Measurements from ENCODE around the gene SUSD4.

The SUSD4 gene

DNA sequence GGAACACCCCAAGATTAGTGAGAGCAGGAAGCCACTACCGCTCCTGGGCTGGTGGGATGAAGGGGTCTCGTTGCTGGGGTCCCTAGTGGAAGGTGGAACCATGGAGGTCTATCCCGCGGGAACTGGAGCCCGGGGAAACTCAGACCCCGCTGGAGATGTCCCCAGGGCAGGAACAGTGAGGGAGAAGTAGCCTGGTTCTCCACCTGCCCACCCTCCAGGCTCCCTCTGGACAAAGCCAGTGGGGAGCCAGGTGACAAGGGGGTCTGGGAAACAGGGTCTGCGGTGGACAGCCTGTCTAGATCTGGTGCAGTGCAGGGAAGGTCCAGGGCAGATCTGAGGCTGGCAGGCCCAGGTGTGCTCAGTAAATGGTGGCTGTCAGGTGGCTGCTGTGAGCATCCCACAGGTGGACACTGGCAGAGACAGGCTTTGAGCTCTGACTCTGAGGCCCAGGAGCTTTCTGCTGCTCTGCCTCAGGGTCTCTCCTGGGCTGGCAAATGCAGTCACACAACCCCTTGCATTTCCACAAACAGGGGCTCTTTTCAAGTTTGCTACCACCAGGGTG, 132.9 kb downstream of the SUSD4 start:
- no peaks in the 10 kb centered on the region for H3K9me2 ChIP-seq (replicated peaks; ENCODE audit: low read depth, low read length)
- H3K9me3 ChIP-seq (ENCODE audit: insufficient read depth, low read depth, low read length): no peaks in the 10 kb centered on the region
- H3F3A ChIP-seq (ENCODE audit: low read depth): no peaks in the 10 kb centered on the region
- TF ChIP-seq EZH2phosphoT487 (IDR thresholded peaks at IDR 0.05; ENCODE audit: borderline replicate concordance): no peak
- TF ChIP-seq, protein P1, sequence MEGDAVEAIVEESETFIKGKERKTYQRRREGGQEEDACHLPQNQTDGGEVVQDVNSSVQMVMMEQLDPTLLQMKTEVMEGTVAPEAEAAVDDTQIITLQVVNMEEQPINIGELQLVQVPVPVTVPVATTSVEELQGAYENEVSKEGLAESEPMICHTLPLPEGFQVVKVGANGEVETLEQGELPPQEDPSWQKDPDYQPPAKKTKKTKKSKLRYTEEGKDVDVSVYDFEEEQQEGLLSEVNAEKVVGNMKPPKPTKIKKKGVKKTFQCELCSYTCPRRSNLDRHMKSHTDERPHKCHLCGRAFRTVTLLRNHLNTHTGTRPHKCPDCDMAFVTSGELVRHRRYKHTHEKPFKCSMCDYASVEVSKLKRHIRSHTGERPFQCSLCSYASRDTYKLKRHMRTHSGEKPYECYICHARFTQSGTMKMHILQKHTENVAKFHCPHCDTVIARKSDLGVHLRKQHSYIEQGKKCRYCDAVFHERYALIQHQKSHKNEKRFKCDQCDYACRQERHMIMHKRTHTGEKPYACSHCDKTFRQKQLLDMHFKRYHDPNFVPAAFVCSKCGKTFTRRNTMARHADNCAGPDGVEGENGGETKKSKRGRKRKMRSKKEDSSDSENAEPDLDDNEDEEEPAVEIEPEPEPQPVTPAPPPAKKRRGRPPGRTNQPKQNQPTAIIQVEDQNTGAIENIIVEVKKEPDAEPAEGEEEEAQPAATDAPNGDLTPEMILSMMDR (conservative IDR thresholded peaks at IDR 0.05; ENCODE audit: low read length): no peak
- no peaks in the 10 kb centered on the region for H3K36me3 ChIP-seq (ENCODE audit: insufficient read depth, low read length)
- no peaks in the 10 kb centered on the region for H3K27me3 ChIP-seq (ENCODE audit: insufficient read depth, low read length, poor library complexity, severe bottlenecking)
- H4K20me1 ChIP-seq (ENCODE audit: insufficient read depth, low read length, poor library complexity, severe bottlenecking): no peaks in the 10 kb centered on the region
- no peak overlapping the region for H3K4me3 ChIP-seq (ENCODE audit: low read length, poor library complexity, severe bottlenecking)
- peaks cover 9% of the 10 kb centered on the region for H3K4me1 ChIP-seq (ENCODE audit: insufficient read depth, low read length, poor library complexity, severe bottlenecking)
- no peak overlapping the region for H3K9ac ChIP-seq (ENCODE audit: low read depth, low read length, poor library complexity, severe bottlenecking)
- H3K79me2 ChIP-seq (ENCODE audit: insufficient read depth, low read length): no peaks in the 10 kb centered on the region
- H3K4me2 ChIP-seq (ENCODE audit: low read depth, low read length, poor library complexity, severe bottlenecking): no peak overlapping the region
- H2AFZ ChIP-seq (ENCODE audit: low read length): no peak overlapping the region

DNA sequence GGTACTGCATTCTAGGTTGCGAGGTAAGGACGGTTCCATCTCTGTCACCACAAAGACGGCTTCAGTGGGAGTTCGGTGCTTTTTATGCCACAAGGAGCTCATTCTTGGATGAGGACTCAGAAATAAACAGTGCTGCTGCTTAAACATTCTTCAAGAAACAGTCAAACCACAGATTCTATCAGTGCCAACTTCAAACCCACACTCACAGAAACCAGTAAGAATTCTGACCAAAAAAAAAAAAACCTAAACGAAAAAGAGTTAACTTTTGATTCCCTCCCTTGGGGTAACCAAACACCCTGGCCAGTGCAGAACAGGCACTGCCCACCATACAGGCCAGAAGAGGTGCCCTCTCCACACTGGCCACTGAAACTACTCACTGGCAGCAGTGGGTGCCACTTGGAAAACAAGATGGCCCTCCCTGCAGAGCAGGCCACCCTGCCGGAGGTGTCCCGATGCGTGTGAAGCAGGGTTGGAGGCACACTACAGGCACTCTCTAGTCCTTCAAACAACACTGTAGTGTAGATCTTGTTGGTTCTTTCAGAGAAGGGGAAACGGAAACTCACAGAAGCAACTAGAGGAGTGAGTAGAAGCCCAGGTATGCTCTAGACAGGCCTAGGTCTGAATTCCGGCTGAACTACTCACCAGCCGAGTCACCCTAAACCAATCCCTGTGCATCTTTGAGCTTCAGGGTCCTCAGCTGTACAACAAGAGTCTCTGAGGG, 133.7 kb downstream of the SUSD4 start:
- Histone ChIP-seq H4K20me1 (ENCODE audit: insufficient read depth, low read length, poor library complexity, severe bottlenecking) (no peaks in the 10 kb centered on the region), H3K9ac (ENCODE audit: low read depth, low read length, poor library complexity, severe bottlenecking) (no peak overlapping the region), H3K79me2 (ENCODE audit: insufficient read depth, low read length) (no peaks in the 10 kb centered on the region), H3K9me3 (ENCODE audit: insufficient read depth, low read depth, low read length) (no peaks in the 10 kb centered on the region), H3K4me1 (ENCODE audit: insufficient read depth, low read length, poor library complexity, severe bottlenecking) (peaks cover 9% of the 10 kb centered on the region), H3K27me3 (ENCODE audit: insufficient read depth, low read length, poor library complexity, severe bottlenecking) (no peaks in the 10 kb centered on the region), H3K36me3 (ENCODE audit: insufficient read depth, low read length) (no peaks in the 10 kb centered on the region), H3F3A (ENCODE audit: low read depth) (no peaks in the 10 kb centered on the region), H3K4me2 (ENCODE audit: low read depth, low read length, poor library complexity, severe bottlenecking) (peak overlapping the region; percentile 22), H3K9me2 (replicated peaks; ENCODE audit: low read depth, low read length) (no peaks in the 10 kb centered on the region), H2AFZ (ENCODE audit: low read length) (no peak overlapping the region), H3K4me3 (ENCODE audit: low read length, poor library complexity, severe bottlenecking) (no peak overlapping the region)
- TF ChIP-seq, protein P1 (conservative IDR thresholded peaks at IDR 0.05; ENCODE audit: low read length): no peak
- no peak for TF ChIP-seq EZH2phosphoT487 (IDR thresholded peaks at IDR 0.05; ENCODE audit: borderline replicate concordance)

GRCh38 chr1:223229756-223230155, 134.2 kb downstream of the SUSD4 start:
- Histone ChIP-seq H3K4me2 (ENCODE audit: low read depth, low read length, poor library complexity, severe bottlenecking) (peak overlapping the region; percentile 22), H3K36me3 (ENCODE audit: insufficient read depth, low read length) (no peaks in the 10 kb centered on the region), H3K9me2 (replicated peaks; ENCODE audit: low read depth, low read length) (no peaks in the 10 kb centered on the region), H4K20me1 (ENCODE audit: insufficient read depth, low read length, poor library complexity, severe bottlenecking) (no peaks in the 10 kb centered on the region), H3F3A (ENCODE audit: low read depth) (no peaks in the 10 kb centered on the region), H2AFZ (ENCODE audit: low read length) (no peak overlapping the region), H3K4me1 (ENCODE audit: insufficient read depth, low read length, poor library complexity, severe bottlenecking) (peaks cover 9% of the 10 kb centered on the region), H3K4me3 (ENCODE audit: low read length, poor library complexity, severe bottlenecking) (no peak overlapping the region), H3K9me3 (ENCODE audit: insufficient read depth, low read depth, low read length) (no peaks in the 10 kb centered on the region), H3K9ac (ENCODE audit: low read depth, low read length, poor library complexity, severe bottlenecking) (no peak overlapping the region), H3K79me2 (ENCODE audit: insufficient read depth, low read length) (no peaks in the 10 kb centered on the region), H3K27me3 (ENCODE audit: insufficient read depth, low read length, poor library complexity, severe bottlenecking) (no peaks in the 10 kb centered on the region)
- TF ChIP-seq EZH2phosphoT487 (IDR thresholded peaks at IDR 0.05; ENCODE audit: borderline replicate concordance): no peak
- TF ChIP-seq, protein P1 (conservative IDR thresholded peaks at IDR 0.05; ENCODE audit: low read length): no peak
